Nephron (organoid): ENCODE results near the gene MAPRE3.
A peak's percentile ranks its signal among the peaks of the same experiment; 100 is the strongest.

ENCODE experiments used
- H3K27ac Mint-ChIP-seq, 3 experiments: 2 replicates each; pipeline ENCODE4 v1.8.0; 2020; ENCODE audit warnings: mixed read lengths in 3 of 3, mild to moderate bottlenecking in 2 of 3, moderate library complexity in 1 of 3
- H3K27me3 Mint-ChIP-seq: 2 replicates; pipeline ENCODE4 v1.8.0; 2021; ENCODE audit warnings: low read depth, mild to moderate bottlenecking, moderate library complexity, mixed read lengths
- H3K36me3 Mint-ChIP-seq: 2 replicates; pipeline ENCODE4 v1.8.0; 2020; ENCODE audit warnings: low read depth, mixed read lengths
- H3K4me1 Mint-ChIP-seq: 2 replicates; pipeline ENCODE4 v1.8.0; 2020; ENCODE audit warnings: mixed read lengths
- H3K4me3 Mint-ChIP-seq, 3 experiments: 2 replicates each; pipeline ENCODE4 v1.8.0; 2020; ENCODE audit warnings: mild to moderate bottlenecking in 3 of 3, mixed read lengths in 3 of 3, moderate library complexity in 2 of 3
- H3K9me3 Mint-ChIP-seq: 2 replicates; pipeline ENCODE4 v1.8.0; 2020; ENCODE audit warnings: mixed read lengths
- CTCF ChIP-seq, 3 experiments: fragments of 200-600 bp; sonication (generic); IDR thresholded peaks; one replicate each; pipeline ENCODE4 v1.5.0; 2021; ENCODE audit warnings: antibody characterized with exemption in 3 of 3; ENCODE audit not compliant: unreplicated experiment in 3 of 3

The MAPRE3 gene

GRCh38 chr2:27033253-27033852 lies 62.9 kb downstream of the MAPRE3 start:
- Mint-ChIP-seq H3K27me3 (no peaks in the 10 kb centered on the region), H3K4me3 (peak overlapping the region; percentile 93 to 96 (median 95)), H3K36me3 (peaks cover 49% of the 10 kb centered on the region), H3K27ac (peak overlapping the region; percentile 31 to 76 (median 61)), H3K4me1 (peaks cover 40% of the 10 kb centered on the region), H3K9me3 (no peaks in the 10 kb centered on the region)
- TF ChIP-seq CTCF (IDR thresholded peaks at IDR 0.05; ENCODE audit: unreplicated experiment in 3 of 3): no peak

GRCh38 chr2:27038012-27038411 lies 67.6 kb downstream of the MAPRE3 start:
- Mint-ChIP-seq H3K36me3 (peaks cover 67% of the 10 kb centered on the region), H3K27me3 (no peaks in the 10 kb centered on the region), H3K4me1 (peaks cover 51% of the 10 kb centered on the region), H3K27ac (no peak overlapping the region), H3K4me3 (no peak overlapping the region), H3K9me3 (no peaks in the 10 kb centered on the region)
- no peak for TF ChIP-seq CTCF (IDR thresholded peaks at IDR 0.05; ENCODE audit: unreplicated experiment in 3 of 3)

GRCh38 chr2:27038631-27039339 lies 68.3 kb downstream of the MAPRE3 start:
- H3K9me3 Mint-ChIP-seq: no peaks in the 10 kb centered on the region

GRCh38 chr2:27039426-27039825 lies 69.0 kb downstream of the MAPRE3 start:
- TF ChIP-seq CTCF (IDR thresholded peaks at IDR 0.05; ENCODE audit: unreplicated experiment in 3 of 3): no peak
- Mint-ChIP-seq H3K27ac (no peak overlapping the region), H3K36me3 (peaks cover 56% of the 10 kb centered on the region), H3K4me3 (no peak overlapping the region), H3K27me3 (no peaks in the 10 kb centered on the region), H3K9me3 (no peaks in the 10 kb centered on the region), H3K4me1 (peaks cover 38% of the 10 kb centered on the region)

More at GRCh38 chr2:27038631-27039339, 68.3 kb downstream of the MAPRE3 start:
- no peak for TF ChIP-seq CTCF (IDR thresholded peaks at IDR 0.05; ENCODE audit: unreplicated experiment in 3 of 3)
- peaks cover 44% of the 10 kb centered on the region for H3K4me1 Mint-ChIP-seq
- peaks cover 61% of the 10 kb centered on the region for H3K36me3 Mint-ChIP-seq
- H3K27ac Mint-ChIP-seq: no peak overlapping the region
- no peak overlapping the region for H3K4me3 Mint-ChIP-seq
- H3K27me3 Mint-ChIP-seq: no peaks in the 10 kb centered on the region

- Mint-ChIP-seq H3K27me3 (no peaks in the 10 kb centered on the region), H3K27ac (no peak overlapping the region), H3K9me3 (no peaks in the 10 kb centered on the region), H3K4me3 (no peak overlapping the region), H3K4me1 (peaks cover 37% of the 10 kb centered on the region), H3K36me3 (peaks cover 55% of the 10 kb centered on the region)
- TF ChIP-seq CTCF (IDR thresholded peaks at IDR 0.05; ENCODE audit: unreplicated experiment in 3 of 3): no peak
These were observed 69.4 kb downstream of the MAPRE3 start for GRCh38 chr2:27039871-27040270.

GRCh38 chr2:27040282-27040681 lies 69.8 kb downstream of the MAPRE3 start:
- TF ChIP-seq CTCF (IDR thresholded peaks at IDR 0.05; ENCODE audit: unreplicated experiment in 3 of 3): no peak

More at GRCh38 chr2:27040282-27040681, 69.8 kb downstream of the MAPRE3 start:
- H3K9me3 Mint-ChIP-seq: no peaks in the 10 kb centered on the region
- peaks cover 51% of the 10 kb centered on the region for H3K36me3 Mint-ChIP-seq
- no peaks in the 10 kb centered on the region for H3K27me3 Mint-ChIP-seq
- H3K27ac Mint-ChIP-seq: no peak overlapping the region
- peaks cover 33% of the 10 kb centered on the region for H3K4me1 Mint-ChIP-seq
- H3K4me3 Mint-ChIP-seq: no peak overlapping the region
